T-helper 17 cell (primary cell): ENCODE data around the gene LRP8. TPM values are rescaled to one million over a fixed set of nuclear protein-coding genes. Genes with fewer than 3 reads are reported as not detected.

ENCODE experiments used
- ATAC-seq: fragments of 150-1000 bp; cut with Tn5 transposase; 2 replicates; pipeline ENCODE4 v1.10.0; 2021; ENCODE audit warnings: mild to moderate bottlenecking, moderate library complexity
- DNase-seq, 3 donors: peaks; one replicate each; pipeline versions ENCODE4 v3.0.0 to v3.0.0-alpha.2; 2020 to 2021
- H3K9me3 ChIP-seq: one replicate; pipeline ENCODE4 v1.7.0; 2013; ENCODE audit warnings: low read length, mild to moderate bottlenecking; ENCODE audit not compliant: control insufficient read depth, poor library complexity, severe bottlenecking
- H3K27ac Mint-ChIP-seq: one replicate; pipeline ENCODE4 v1.8.0; 2022; ENCODE audit warnings: mild to moderate bottlenecking, moderate library complexity, mixed read lengths
- H3K27me3 Mint-ChIP-seq: one replicate; pipeline ENCODE4 v1.8.0; 2022; ENCODE audit warnings: mixed read lengths
- H3K36me3 Mint-ChIP-seq: one replicate; pipeline ENCODE4 v1.8.0; 2022; ENCODE audit warnings: low read depth, mixed read lengths
- H3K4me1 Mint-ChIP-seq: one replicate; pipeline ENCODE4 v1.8.0; 2022; ENCODE audit warnings: mild to moderate bottlenecking, mixed read lengths
- H3K4me3 Mint-ChIP-seq: one replicate; pipeline ENCODE4 v1.8.0; 2022; ENCODE audit warnings: mild to moderate bottlenecking, moderate library complexity, mixed read lengths
- total RNA-seq, 4 donors: library from RNA in 2 of 4; stranded (reverse) in 2 of 4; gene quantifications; one replicate each; pipeline ENCODE4 v1.2.3 and lab custom pipeline; 2022 to 2026

Gene LRP8
- total RNA-seq, 2 donors from 2014 or later = 15.1 to 18.6 TPM

- Mint-ChIP-seq H3K4me3 (no peak overlapping the region), H3K27ac (no peak overlapping the region), H3K4me1 (peaks cover 6% of the 10 kb centered on the region), H3K27me3 (no peaks in the 10 kb centered on the region), H3K36me3 (peaks cover 13% of the 10 kb centered on the region)
- H3K9me3 ChIP-seq = no peaks in the 10 kb centered on the region
- DNase-seq = no peak
- no peak for ATAC-seq
Observed at GRCh38 chr1:53270873-53271272, 57.0 kb downstream of the LRP8 start.

GRCh38 chr1:53270107-53270506 is 57.8 kb downstream of the LRP8 start:
- ATAC-seq (no peak), DNase-seq (no peak)
- Mint-ChIP-seq H3K4me1 (peaks cover 6% of the 10 kb centered on the region), H3K27me3 (no peaks in the 10 kb centered on the region), H3K36me3 (peaks cover 17% of the 10 kb centered on the region), H3K27ac (no peak overlapping the region), H3K4me3 (no peak overlapping the region)
- no peaks in the 10 kb centered on the region for H3K9me3 ChIP-seq

- Mint-ChIP-seq H3K4me3 (no peak overlapping the region), H3K27me3 (no peaks in the 10 kb centered on the region), H3K27ac (no peak overlapping the region), H3K4me1 (peaks cover 6% of the 10 kb centered on the region), H3K36me3 (peaks cover 19% of the 10 kb centered on the region)
- no peaks in the 10 kb centered on the region for H3K9me3 ChIP-seq
- DNase-seq (no peak), ATAC-seq (no peak)
Observed at GRCh38 chr1:53267761-53268160, 60.1 kb downstream of the LRP8 start.

GRCh38 chr1:53266038-53266437 is 61.8 kb downstream of the LRP8 start:
- Mint-ChIP-seq H3K27me3 (no peaks in the 10 kb centered on the region), H3K36me3 (peaks cover 19% of the 10 kb centered on the region), H3K4me3 (no peak overlapping the region), H3K4me1 (peaks cover 6% of the 10 kb centered on the region), H3K27ac (no peak overlapping the region)
- no peaks in the 10 kb centered on the region for H3K9me3 ChIP-seq
- ATAC-seq = no peak
- no peak for DNase-seq

GRCh38 chr1:53265581-53265980 is 62.3 kb downstream of the LRP8 start:
- no peak overlapping the region for H3K27ac Mint-ChIP-seq
- no peaks in the 10 kb centered on the region for H3K9me3 ChIP-seq
- no peak for ATAC-seq
- H3K4me1 Mint-ChIP-seq = peaks cover 6% of the 10 kb centered on the region
- H3K27me3 Mint-ChIP-seq = no peaks in the 10 kb centered on the region
- H3K4me3 Mint-ChIP-seq = no peak overlapping the region
- DNase-seq = no peak
- peaks cover 21% of the 10 kb centered on the region for H3K36me3 Mint-ChIP-seq

- no peaks in the 10 kb centered on the region for H3K9me3 ChIP-seq
- H3K4me3 Mint-ChIP-seq = no peak overlapping the region
- H3K27me3 Mint-ChIP-seq = no peaks in the 10 kb centered on the region
- H3K4me1 Mint-ChIP-seq = no peaks in the 10 kb centered on the region
- H3K27ac Mint-ChIP-seq = no peak overlapping the region
- DNase-seq = no peak
- peaks cover 17% of the 10 kb centered on the region for H3K36me3 Mint-ChIP-seq
- ATAC-seq = no peak
Observed at GRCh38 chr1:53264048-53264447, 63.8 kb downstream of the LRP8 start.

- Mint-ChIP-seq H3K36me3 (peaks cover 18% of the 10 kb centered on the region), H3K4me3 (no peak overlapping the region), H3K27me3 (no peaks in the 10 kb centered on the region), H3K4me1 (no peaks in the 10 kb centered on the region), H3K27ac (no peak overlapping the region)
- DNase-seq (no peak), ATAC-seq (no peak)
- H3K9me3 ChIP-seq = no peaks in the 10 kb centered on the region
Observed at GRCh38 chr1:53262000-53262399, 65.9 kb downstream of the LRP8 start.

GRCh38 chr1:53260631-53261247 is 67.1 kb downstream of the LRP8 start:
- ATAC-seq = no peak
- H3K27me3 Mint-ChIP-seq = no peaks in the 10 kb centered on the region
- no peaks in the 10 kb centered on the region for H3K9me3 ChIP-seq
- no peak for DNase-seq
- no peaks in the 10 kb centered on the region for H3K4me1 Mint-ChIP-seq
- H3K27ac Mint-ChIP-seq = no peak overlapping the region
- peaks cover 18% of the 10 kb centered on the region for H3K36me3 Mint-ChIP-seq
- no peak overlapping the region for H3K4me3 Mint-ChIP-seq

- H3K36me3 Mint-ChIP-seq = peaks cover 13% of the 10 kb centered on the region
- ATAC-seq = no peak
- no peaks in the 10 kb centered on the region for H3K27me3 Mint-ChIP-seq
- DNase-seq = no peak
- H3K4me3 Mint-ChIP-seq = peak overlapping the region; percentile 7
- H3K4me1 Mint-ChIP-seq = no peaks in the 10 kb centered on the region
- H3K27ac Mint-ChIP-seq = peak overlapping the region; percentile 11
- no peaks in the 10 kb centered on the region for H3K9me3 ChIP-seq
Observed at GRCh38 chr1:53259932-53260331, 67.9 kb downstream of the LRP8 start.

- no peak overlapping the region for H3K27ac Mint-ChIP-seq
- H3K4me3 Mint-ChIP-seq = no peak overlapping the region
- ATAC-seq = no peak
- H3K36me3 Mint-ChIP-seq = peaks cover 10% of the 10 kb centered on the region
- H3K27me3 Mint-ChIP-seq = no peaks in the 10 kb centered on the region
- no peaks in the 10 kb centered on the region for H3K9me3 ChIP-seq
- H3K4me1 Mint-ChIP-seq = no peaks in the 10 kb centered on the region
- no peak for DNase-seq
Observed at GRCh38 chr1:53258216-53258615, 69.7 kb downstream of the LRP8 start.

- no peaks in the 10 kb centered on the region for H3K27me3 Mint-ChIP-seq
- ATAC-seq = no peak
- DNase-seq = no peak
- no peak overlapping the region for H3K27ac Mint-ChIP-seq
- H3K4me1 Mint-ChIP-seq = no peaks in the 10 kb centered on the region
- no peak overlapping the region for H3K4me3 Mint-ChIP-seq
- peaks cover 10% of the 10 kb centered on the region for H3K36me3 Mint-ChIP-seq
- no peaks in the 10 kb centered on the region for H3K9me3 ChIP-seq
Observed at GRCh38 chr1:53257454-53258081, 70.3 kb downstream of the LRP8 start.

GRCh38 chr1:53256511-53257453 is 71.1 kb downstream of the LRP8 start:
- ATAC-seq = no peak
- Mint-ChIP-seq H3K27ac (no peak overlapping the region), H3K36me3 (peaks cover 10% of the 10 kb centered on the region)

GRCh38 chr1:53255031-53255430 is 72.8 kb downstream of the LRP8 start:
- H3K27me3 Mint-ChIP-seq = no peaks in the 10 kb centered on the region
- ATAC-seq (no peak), DNase-seq (no peak)
- peaks cover 11% of the 10 kb centered on the region for H3K36me3 Mint-ChIP-seq
- no peak overlapping the region for H3K4me3 Mint-ChIP-seq
- H3K9me3 ChIP-seq = no peaks in the 10 kb centered on the region
- no peak overlapping the region for H3K27ac Mint-ChIP-seq
- H3K4me1 Mint-ChIP-seq = no peaks in the 10 kb centered on the region

More at GRCh38 chr1:53256511-53257453, 71.1 kb downstream of the LRP8 start:
- no peak for DNase-seq
- no peaks in the 10 kb centered on the region for H3K9me3 ChIP-seq
- Mint-ChIP-seq H3K4me3 (no peak overlapping the region), H3K4me1 (no peaks in the 10 kb centered on the region), H3K27me3 (no peaks in the 10 kb centered on the region)
